B cell (primary cell): Measurements from ENCODE around the gene NUCKS1. TPM values are rescaled to one million over a fixed set of nuclear protein-coding genes. Genes with fewer than 3 reads are reported as not detected.

Experiments
- ATAC-seq: fragments of 200-7000 bp; cut with Tn5 transposase; one replicate; pipeline ENCODE4 v1.10.0; 2021; ENCODE audit warnings: low read depth, mild to moderate bottlenecking, moderate number of reproducible peaks, moderate library complexity
- CTCF ChIA-PET: fragments of 350-600 bp; sonication (Branson Sonifier 250); formaldehyde crosslinking; loops from one replicate; lab custom pipeline; 2021; ENCODE audit warnings: antibody characterized with exemption, inconsistent platforms; lab: Charles Lee
- POLR2A ChIA-PET: fragments of 350-600 bp; sonication (Branson Sonifier 250); formaldehyde crosslinking; loops from one replicate; lab custom pipeline; 2021; ENCODE audit warnings: antibody characterized with exemption; lab: Charles Lee
- DNase-seq: peaks from one replicate; pipeline ENCODE4 v3.0.0; 2013
- H2AFZ ChIP-seq: 2 replicates; pipeline ENCODE4 v1.6.1; 2012; ENCODE audit warnings: mild to moderate bottlenecking, low read depth, low read length; ENCODE audit not compliant: insufficient read depth, poor library complexity, severe bottlenecking
- H3K27ac ChIP-seq, 2 donors: 1 replicate in 1 of 2; 2 replicates in 1 of 2; pipeline ENCODE4 v1.5.1; 2012 to 2013; ENCODE audit warnings: low read length in 2 of 2, mild to moderate bottlenecking in 2 of 2, moderate library complexity in 1 of 2
- H3K27me3 ChIP-seq, 4 experiments: fragments of 200-600 bp in 1 of 4; sonication (generic) in 1 of 4; replicated peaks in 1 of 4; 1 replicate in 2 of 4; 2 replicates in 2 of 4; pipeline versions ENCODE4 v1.6.1 to v1.7.0; 2013 to 2016; ENCODE audit warnings: low read length in 3 of 4, mild to moderate bottlenecking in 2 of 4, mixed read lengths in 1 of 4, moderate library complexity in 1 of 4; ENCODE audit not compliant: insufficient read depth in 4 of 4, control insufficient read depth in 3 of 4; ENCODE audit errors: control extremely low read depth in 1 of 4
- H3K36me3 ChIP-seq, 2 experiments: replicated peaks in 1 of 2; 1 replicate in 1 of 2; 2 replicates in 1 of 2; pipeline versions ENCODE4 v1.6.1 to v1.7.1; 2013; ENCODE audit warnings: low read length in 1 of 2; ENCODE audit not compliant: insufficient read depth in 2 of 2, control insufficient read depth in 1 of 2; ENCODE audit errors: control extremely low read depth in 1 of 2, extremely low read depth in 1 of 2
- H3K4me1 ChIP-seq, 2 donors: fragments of 200-600 bp in 1 of 2; sonication (generic) in 1 of 2; 1 replicate in 1 of 2; 2 replicates in 1 of 2; pipeline versions ENCODE4 v1.5.1 to v1.6.1; 2013 to 2017; ENCODE audit warnings: low read length in 2 of 2; ENCODE audit not compliant: control insufficient read depth in 2 of 2, insufficient read depth in 2 of 2
- H3K4me2 ChIP-seq: replicated peaks from 2 replicates; pipeline ENCODE3; 2012; ENCODE audit warnings: mild to moderate bottlenecking, low read depth, low read length; ENCODE audit not compliant: poor library complexity, severe bottlenecking
- H3K4me3 ChIP-seq, 5 experiments: fragments of 200-600 bp in 1 of 5; sonication (generic) in 1 of 5; 1 replicate in 3 of 5; 2 replicates in 2 of 5; pipeline versions ENCODE4 v1.5.1 to v1.7.0; 2011 to 2016; ENCODE audit warnings: low read length in 4 of 5, mild to moderate bottlenecking in 4 of 5, low read depth in 2 of 5, control low read depth in 1 of 5, moderate library complexity in 1 of 5; ENCODE audit not compliant: insufficient read depth in 1 of 5; ENCODE audit errors: control extremely low read depth in 1 of 5, extremely low read depth in 1 of 5
- H3K79me2 ChIP-seq: fragments of 200-600 bp; sonication (generic); one replicate; pipeline ENCODE4 v1.6.0; 2016; ENCODE audit warnings: low read length; ENCODE audit not compliant: control insufficient read depth, insufficient read depth
- H3K9ac ChIP-seq: fragments of 200-600 bp; sonication (generic); 2 replicates; pipeline ENCODE4 v1.6.1; 2017; ENCODE audit warnings: mild to moderate bottlenecking, low read length, moderate library complexity
- H3K9me3 ChIP-seq, 3 donors: one replicate each; pipeline versions ENCODE4 v1.6.1 to v1.7.1; 2013; ENCODE audit warnings: low read length in 2 of 3; ENCODE audit not compliant: control insufficient read depth in 2 of 3, insufficient read depth in 1 of 3; ENCODE audit errors: control extremely low read depth in 1 of 3
- H4K20me1 ChIP-seq: 2 replicates; pipeline ENCODE4 v1.6.0; 2012; ENCODE audit warnings: mild to moderate bottlenecking, low read length; ENCODE audit not compliant: insufficient read depth, control insufficient read depth, poor library complexity, severe bottlenecking
- H3K27ac Mint-ChIP-seq: one replicate; pipeline ENCODE4 v1.8.0; 2021; ENCODE audit warnings: mixed read lengths
- H3K27me3 Mint-ChIP-seq: one replicate; pipeline ENCODE4 v1.8.0; 2021; ENCODE audit warnings: mixed read lengths
- H3K4me1 Mint-ChIP-seq: one replicate; pipeline ENCODE4 v1.8.0; 2021; ENCODE audit warnings: mixed read lengths
- H3K4me3 Mint-ChIP-seq: one replicate; pipeline ENCODE4 v1.8.0; 2021; ENCODE audit warnings: mixed read lengths
- H3K9me3 Mint-ChIP-seq: one replicate; pipeline ENCODE4 v1.8.0; 2022; ENCODE audit warnings: mixed read lengths; ENCODE audit not compliant: insufficient read depth
- CTCF ChIP-seq: fragments of 200-600 bp; IDR thresholded peaks from one replicate; pipeline ENCODE4 v1.8.0; 2022; ENCODE audit warnings: antibody characterized with exemption, mild to moderate bottlenecking
- EZH2 ChIP-seq: IDR thresholded peaks from 2 replicates; pipeline ENCODE4 v1.6.1; 2012; ENCODE audit warnings: borderline replicate concordance, low read depth, mild to moderate bottlenecking, moderate library complexity, low read length; ENCODE audit not compliant: insufficient read depth, poor library complexity, severe bottlenecking
- WGBS: methylation state at CpG from one replicate; pipeline ENCODE4 v1.1.5; 2013; ENCODE audit warnings: missing lambda C conversion rate; ENCODE audit not compliant: insufficient coverage; 5-methylcytosine and 5-hydroxymethylcytosine counted together
- intact Hi-C: fragments of 100-400 bp; cut with micrococcal nuclease; formaldehyde crosslinking; loops from one replicate; pipeline ENCODE4 v1.10.0; 2022
- polyA plus RNA-seq: library from polyadenylated mRNA; depleted of rRNA; stranded (reverse); fragments of >200 nt; gene quantifications from 2 replicates; pipeline ENCODE4 v1.2.3, GENCODE V29; 2012
- total RNA-seq, 2 donors: library from RNA; stranded (reverse); fragments of 120-200 nt in 1 of 2; gene quantifications; 1 replicate in 1 of 2; 2 replicates in 1 of 2; pipeline versions ENCODE4 v1.2.3 to v1.2.4, GENCODE V29; 2013 to 2022

Gene NUCKS1
- total and polyA plus RNA-seq, 2 donors (not counting 1 experiment from before 2014, with no cell fraction given) = 6.5 to 90.1 TPM

GRCh38 chr1:205710201-205711062, 39.5 kb downstream of the NUCKS1 start:
- no peak for DNase-seq
- Mint-ChIP-seq H3K9me3 (no peaks in the 10 kb centered on the region), H3K27ac (no peak overlapping the region), H3K4me3 (no peak overlapping the region), H3K4me1 (peaks cover 19% of the 10 kb centered on the region), H3K27me3 (no peaks in the 10 kb centered on the region)
- H3K27ac ChIP-seq = no peak overlapping the region
- H3K27me3 ChIP-seq = no peaks in the 10 kb centered on the region
- ChIA-PET CTCF (interaction anchor here (0.7 to 16.3 kb wide), 24 partner anchors 10 to 648 kb away, joined by 3 to 943 read pairs (median 8); partner anchors contain the start of genes ELK4, PM20D1 and SLC45A3), POLR2A (interaction anchor here (0.7 to 1.5 kb wide), 4 partner anchors 41 to 78 kb away, joined by 3 read pairs; partner anchors contain the start of gene ELK4)
- intact Hi-C loops = loop anchor here (1.0 to 5.0 kb wide), 6 partner anchors 42 to 267 kb away; partner anchors contain the start of gene ELK4
- TF ChIP-seq CTCF (no peak), EZH2 (no peak)
- H4K20me1 ChIP-seq = no peaks in the 10 kb centered on the region
- no peak overlapping the region for H3K9ac ChIP-seq
- H3K9me3 ChIP-seq = no peaks in the 10 kb centered on the region
- no peak overlapping the region for H3K4me2 ChIP-seq
- no peak for ATAC-seq
- no peaks in the 10 kb centered on the region for H3K79me2 ChIP-seq
- peaks cover 13 to 17% of the 10 kb centered on the region in 2 donors for H3K4me1 ChIP-seq
- WGBS = no CpG with 5 or more reads among the region's 1 CpG
- no peak overlapping the region for H3K4me3 ChIP-seq
- H3K36me3 ChIP-seq = peaks cover 0 to 3% of the 10 kb centered on the region in 2 experiments
- no peak overlapping the region for H2AFZ ChIP-seq

DNA sequence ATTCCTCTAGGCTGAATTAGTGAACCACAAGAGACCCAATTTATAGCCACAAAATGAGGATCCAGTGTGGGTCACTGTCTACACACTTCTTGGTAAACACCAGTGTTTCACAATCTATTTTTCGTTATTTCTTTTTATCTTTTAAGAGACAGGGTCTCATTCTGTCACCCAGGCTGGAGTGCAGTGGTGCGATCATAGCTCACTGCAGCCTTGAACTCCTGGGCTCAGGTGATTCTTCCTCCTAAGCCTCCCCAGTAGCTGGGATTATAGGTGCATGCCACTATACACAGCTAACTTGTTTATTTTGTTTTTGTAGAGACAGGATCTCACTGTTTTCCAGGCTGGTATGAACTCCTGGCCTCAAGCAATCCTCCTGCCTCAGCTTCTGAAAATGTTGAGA, 40.3 kb downstream of the NUCKS1 start:
- Histone ChIP-seq H3K27ac (no peak overlapping the region), H3K4me3 (no peak overlapping the region), H3K27me3 (no peaks in the 10 kb centered on the region), H3K79me2 (no peaks in the 10 kb centered on the region), H3K4me2 (no peak overlapping the region), H3K9ac (no peak overlapping the region), H4K20me1 (no peaks in the 10 kb centered on the region), H3K9me3 (no peaks in the 10 kb centered on the region), H3K36me3 (peaks cover 0 to 3% of the 10 kb centered on the region in 2 experiments), H3K4me1 (peaks cover 21 to 25% of the 10 kb centered on the region in 2 donors), H2AFZ (no peak overlapping the region)
- DNase-seq (no peak), ATAC-seq (no peak)
- POLR2A ChIA-PET = interaction anchor here (0.6 kb wide), 1 partner anchor 31 kb away, joined by 4 read pairs; no protein-coding TSS in a partner anchor
- intact Hi-C loops = loop anchor here (2.0 to 5.0 kb wide), 2 partner anchors 41 to 268 kb away; no protein-coding TSS in a partner anchor
- no peak overlapping the region for H3K27ac Mint-ChIP-seq
- H3K4me1 Mint-ChIP-seq = peaks cover 24% of the 10 kb centered on the region
- no peak for TF ChIP-seq EZH2
- no peak for TF ChIP-seq CTCF
- no CpG with 5 or more reads among the region's 2 CpGs for WGBS
- no peaks in the 10 kb centered on the region for H3K9me3 Mint-ChIP-seq
- H3K27me3 Mint-ChIP-seq = no peaks in the 10 kb centered on the region
- CTCF ChIA-PET = interaction anchor here (0.8 to 16.3 kb wide), 17 partner anchors 9 to 268 kb away, joined by 3 to 943 read pairs (median 11); partner anchors contain the start of genes ELK4 and SLC45A3
- no peak overlapping the region for H3K4me3 Mint-ChIP-seq
